ENCODE data around the gene SELENOW.
"Not testable (repeated sequence)": the region's sequence is repeated elsewhere in the genome, so short reads cannot be mapped to it uniquely, and the experiment has no call there.

Gene SELENOW

DNA sequence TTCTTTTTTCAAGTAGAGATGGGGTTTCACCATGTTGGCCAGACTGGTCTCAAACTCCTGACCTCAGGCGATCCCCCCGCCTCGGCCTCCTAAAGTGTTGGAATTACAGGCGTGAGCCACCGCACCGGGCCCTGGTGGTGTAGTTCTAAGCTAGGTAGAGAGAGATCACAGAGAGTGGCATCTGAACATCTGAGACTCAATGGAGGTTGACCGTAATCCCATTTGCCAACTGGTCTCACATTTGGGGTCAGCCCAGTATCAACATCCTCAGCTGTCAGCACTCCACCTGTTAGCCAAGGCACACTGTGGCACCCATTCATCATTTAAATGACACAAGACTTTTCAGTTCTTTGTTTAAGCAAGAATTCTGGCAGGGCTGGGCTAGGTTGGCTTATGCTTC is 8.1 kb downstream of the SELENOW start:
- no peak for DNase-seq (ENCODE audit: low read depth)

DNA sequence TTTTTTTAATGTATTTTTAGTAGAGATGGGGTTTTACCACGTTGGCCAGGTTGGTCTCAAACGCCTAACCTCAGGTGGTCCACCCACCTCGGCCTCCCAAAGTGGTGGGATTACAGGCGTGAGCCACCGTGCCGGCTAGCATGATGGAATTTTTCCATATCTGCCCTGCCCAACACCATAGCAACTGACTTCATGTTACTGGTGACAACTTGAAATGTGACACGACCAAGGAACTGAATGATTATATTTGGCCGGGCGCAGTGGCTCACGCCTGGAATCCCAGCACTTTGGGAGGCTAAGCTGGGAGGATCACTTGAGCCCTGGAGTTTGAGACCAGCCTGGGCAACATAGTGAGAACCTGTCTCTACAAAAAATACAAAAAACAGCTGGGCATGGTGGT is 8.8 kb downstream of the SELENOW start:
- not testable (repeated sequence) for DNase-seq (ENCODE audit: low read depth)

DNA sequence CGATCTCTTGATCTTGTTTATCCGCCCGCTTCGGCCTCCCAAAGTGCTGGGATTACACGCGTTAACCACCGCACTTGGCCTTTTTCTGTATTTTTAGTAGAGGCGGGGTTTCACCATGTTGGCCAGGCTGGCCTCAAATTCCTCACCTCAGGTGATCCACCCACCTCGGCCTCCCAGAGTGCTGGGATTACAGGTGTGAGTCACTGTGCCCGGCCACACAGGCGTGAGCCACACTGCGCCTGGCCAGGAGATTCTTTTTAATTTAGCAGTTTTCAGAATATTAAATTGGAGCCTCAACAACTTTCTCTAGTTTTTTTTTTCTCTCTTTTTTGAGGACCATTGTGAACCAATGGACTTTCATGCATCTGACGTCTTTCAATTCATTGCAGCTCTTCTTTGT is 11.3 kb downstream of the SELENOW start:
- DNase-seq (ENCODE audit: low read depth), result not testable (repeated sequence)

DNA sequence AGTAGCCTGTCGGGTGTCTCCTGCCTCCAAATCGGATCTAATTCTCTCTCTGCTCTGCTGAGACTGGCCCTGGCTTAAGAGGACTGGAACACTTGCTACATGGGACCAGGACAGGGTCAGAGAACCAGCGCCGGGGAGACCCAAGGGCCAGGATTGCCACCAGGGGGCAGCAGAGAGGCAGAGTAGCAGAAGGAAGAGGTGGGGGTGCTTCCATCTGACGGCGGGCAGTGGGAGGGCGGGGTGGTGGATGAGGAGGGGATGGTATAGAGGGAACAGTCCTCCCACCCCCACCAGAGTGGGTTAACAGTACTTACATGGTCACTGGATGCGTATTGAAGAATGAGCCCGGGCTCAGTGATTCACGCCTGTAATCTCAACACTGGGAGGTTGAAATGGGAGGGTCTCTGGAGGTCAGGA is 11.9 kb downstream of the SELENOW start:
- DNase-seq (ENCODE audit: low read depth), result peak; percentile 54

DNA sequence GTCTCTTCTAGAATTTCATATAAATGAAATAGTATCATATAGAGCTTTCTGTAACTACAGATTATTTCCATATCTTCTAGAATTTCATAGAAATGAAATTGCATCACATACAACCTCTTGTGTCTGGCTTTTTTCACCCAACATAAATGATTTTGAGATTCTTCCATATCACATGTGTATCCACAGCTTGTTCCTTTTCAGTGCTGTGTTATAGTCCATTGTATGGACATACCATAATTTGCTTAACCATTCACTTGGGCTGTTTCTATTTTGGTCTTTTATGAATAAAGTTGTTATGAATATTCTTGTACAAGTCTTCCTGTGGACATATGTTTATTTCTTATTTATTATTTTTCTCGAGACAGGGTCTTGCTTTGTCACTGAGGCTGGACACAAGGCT is 14.1 kb downstream of the SELENOW start:
- DNase-seq (ENCODE audit: low read depth), result no peak

DNA sequence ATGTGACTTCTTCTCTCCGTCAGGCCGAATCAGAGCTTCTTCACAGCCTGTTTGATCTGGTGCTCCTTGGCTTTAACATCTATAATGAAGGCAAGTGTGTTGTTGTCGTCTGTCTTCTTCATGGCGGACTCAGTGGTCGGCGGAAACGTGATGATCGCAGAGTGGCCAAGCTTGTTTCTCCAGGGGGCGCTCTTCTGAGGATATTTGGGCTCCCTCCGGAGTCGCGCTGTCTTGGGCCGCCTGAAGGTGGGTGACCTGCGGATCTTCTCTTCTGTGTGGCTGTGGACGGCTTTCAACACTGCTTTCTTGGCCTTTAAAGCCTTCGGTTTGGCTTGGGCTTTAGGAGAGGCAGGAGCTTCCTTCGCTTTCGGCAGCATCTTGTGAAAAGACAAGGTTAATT is 16.0 kb downstream of the SELENOW start:
- no peak for DNase-seq (ENCODE audit: low read depth)

DNA sequence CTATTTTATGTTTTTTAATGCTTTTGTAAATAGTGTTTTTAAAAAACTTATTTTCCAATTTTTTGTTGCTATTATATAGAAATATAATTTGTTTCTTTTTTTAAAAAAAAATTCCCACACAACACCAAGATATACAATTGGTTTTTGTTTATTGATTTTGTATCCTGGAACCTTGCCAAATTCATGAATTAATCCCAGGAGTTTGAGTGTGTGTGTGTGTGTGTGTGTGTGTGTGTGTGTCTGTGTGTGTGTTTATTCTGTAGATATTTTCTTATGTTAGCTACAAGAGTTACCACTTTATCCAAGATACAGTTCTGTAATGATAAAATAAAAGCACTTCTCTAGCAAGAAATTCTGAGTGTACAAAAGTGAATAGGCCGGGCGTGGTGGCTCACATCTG is 18.3 kb downstream of the SELENOW start:
- no peak for DNase-seq (ENCODE audit: low read depth)

DNA sequence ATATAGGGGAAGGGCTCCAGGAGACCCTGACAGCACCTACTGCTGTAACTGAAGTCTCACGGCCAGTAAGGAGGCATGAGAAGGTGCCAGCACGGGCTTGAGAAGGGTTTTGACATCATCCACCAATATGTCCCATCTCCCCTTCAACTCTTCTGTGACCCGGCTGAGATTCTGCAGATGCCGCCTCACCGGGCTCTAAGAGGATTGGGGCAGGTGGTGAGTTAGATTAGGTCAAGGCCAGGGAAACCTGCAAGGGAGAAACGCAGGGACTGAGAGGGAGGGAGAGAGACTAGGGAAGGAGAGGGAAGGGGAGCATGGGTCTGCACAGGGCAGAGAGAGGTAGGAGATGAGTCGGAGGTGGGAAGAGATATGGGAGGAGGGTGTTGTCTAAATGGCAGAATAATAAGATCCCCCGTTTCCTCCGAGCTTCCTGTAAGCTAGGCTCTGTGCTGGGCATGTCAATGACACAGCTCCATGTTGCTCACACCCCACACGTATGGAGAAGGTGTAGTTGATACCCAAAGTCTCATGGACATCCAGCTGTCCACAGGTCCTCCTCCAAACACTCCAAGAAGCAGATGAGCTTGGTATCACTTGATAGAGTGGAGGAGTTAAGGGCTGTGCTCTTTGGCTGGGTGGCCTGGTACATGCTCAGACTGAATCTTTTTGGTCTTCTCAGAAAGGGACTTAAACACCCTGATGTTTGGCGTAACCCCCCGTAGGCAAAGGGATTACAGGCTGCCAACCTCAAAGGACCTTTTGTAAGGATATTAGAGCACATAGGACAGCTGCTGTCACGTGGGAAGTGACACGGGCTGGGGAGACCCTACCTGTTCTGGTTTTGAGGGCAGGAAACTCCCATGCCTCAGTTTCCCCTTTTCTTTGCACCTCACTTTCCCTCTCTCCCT is 19.7 kb downstream of the SELENOW start:
- DNase-seq (ENCODE audit: low read depth), result no peak

DNA sequence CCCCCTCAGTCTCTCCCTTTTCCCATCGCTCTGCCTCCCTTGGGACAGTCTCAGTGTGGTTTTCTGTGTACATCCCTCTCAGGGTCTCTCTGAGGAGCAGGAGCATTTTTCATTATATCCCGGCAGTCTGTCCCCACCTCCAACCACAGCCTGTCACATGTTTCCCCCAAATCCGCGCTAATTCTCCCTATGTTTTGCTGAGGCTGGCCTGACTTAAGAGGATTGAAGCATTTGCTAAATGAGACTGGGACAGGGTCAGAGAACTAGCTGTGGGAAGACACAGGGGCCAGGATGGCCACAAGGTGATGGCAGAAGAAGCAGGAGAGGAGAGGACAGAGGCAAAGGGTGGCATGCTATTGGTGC is 20.4 kb downstream of the SELENOW start:
- no peak for DNase-seq (ENCODE audit: low read depth)

DNA sequence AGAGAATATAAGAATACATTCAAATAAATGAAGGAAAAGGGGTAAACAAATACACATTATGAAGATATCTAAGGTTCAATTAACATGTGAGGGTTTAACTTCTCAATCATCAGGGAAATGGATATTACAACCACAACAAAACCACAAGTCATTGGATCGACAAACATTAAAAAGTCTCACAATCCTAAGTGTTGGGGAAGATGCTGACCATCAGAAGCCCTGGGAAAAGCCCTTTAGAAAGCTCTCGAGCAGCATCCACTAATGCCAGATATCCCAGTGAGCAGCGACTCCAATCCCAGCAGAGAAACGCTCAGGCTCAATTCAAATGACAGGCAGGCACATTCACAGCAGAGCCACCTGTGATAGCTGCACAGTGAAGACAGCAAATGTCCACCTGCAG is 22.8 kb downstream of the SELENOW start:
- DNase-seq (ENCODE audit: low read depth), result no peak

DNA sequence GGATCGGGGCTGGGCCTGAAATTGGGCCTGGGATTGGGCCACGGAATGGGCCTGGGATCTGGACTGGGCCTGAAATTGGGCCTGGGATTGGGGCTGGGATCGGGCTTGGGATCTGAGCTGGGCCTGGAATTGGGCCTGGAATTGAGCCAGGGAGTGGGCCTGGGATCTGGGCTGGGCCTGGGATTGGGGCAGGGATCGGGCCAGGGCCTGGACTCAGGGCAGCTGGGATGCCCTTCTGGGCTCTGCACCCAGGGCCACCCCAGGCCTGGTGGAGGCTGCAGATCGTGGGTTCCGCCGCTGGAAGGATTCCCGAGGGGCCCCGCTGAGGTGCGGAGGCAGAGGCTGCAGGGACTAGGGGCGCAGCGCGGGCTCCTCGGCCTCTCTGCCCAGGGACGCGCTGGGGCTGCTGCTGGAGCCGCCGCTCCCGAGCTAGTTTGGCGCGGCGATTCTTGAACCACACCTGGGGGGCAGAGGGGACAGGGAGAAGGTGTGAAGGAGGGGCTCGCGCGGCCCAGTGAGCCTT is 24.1 kb downstream of the SELENOW start:
- DNase-seq (ENCODE audit: low read depth), result no peak

DNA sequence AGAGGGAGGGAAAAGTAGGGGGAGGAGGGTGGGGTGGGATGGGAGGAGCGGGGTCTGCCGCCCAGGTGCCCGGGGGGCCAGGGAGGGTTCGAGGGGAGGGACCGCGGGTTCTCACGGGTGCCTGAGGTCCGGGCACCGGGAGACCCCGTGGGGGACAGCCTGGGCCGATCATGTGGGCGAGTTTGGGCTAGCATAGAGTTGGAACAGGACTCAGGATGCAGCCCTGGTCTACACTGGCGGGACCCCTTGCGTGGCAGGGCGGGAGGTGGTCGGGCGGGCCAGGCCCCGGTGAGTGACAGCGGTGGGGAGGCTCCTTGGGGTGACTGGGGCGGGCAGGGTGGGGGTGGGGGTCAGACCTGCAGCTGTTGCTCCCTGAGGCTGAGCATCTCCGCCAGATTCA is 24.6 kb downstream of the SELENOW start:
- not testable (repeated sequence) for DNase-seq (ENCODE audit: low read depth)

DNA sequence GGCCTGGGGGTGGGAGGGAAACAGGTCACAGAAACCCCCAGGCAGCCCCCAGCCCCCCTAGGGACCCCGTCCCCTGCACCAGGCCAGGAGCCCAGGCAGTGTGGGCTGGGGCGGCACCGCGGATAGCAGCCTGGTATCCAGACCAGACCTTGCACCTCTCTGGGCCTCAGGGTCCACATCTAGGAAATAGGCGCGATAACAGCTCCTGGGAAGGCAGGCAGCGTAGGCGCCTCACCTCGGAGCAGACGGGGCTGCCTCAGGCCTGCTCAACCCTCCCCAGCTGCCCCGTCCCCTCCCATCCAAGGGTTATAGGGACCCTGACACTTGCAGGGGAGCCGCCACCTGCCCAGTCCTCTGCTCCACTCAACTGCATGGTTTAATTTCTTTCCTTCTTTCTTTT is 25.2 kb downstream of the SELENOW start:
- not testable (repeated sequence) for DNase-seq (ENCODE audit: low read depth)

DNA sequence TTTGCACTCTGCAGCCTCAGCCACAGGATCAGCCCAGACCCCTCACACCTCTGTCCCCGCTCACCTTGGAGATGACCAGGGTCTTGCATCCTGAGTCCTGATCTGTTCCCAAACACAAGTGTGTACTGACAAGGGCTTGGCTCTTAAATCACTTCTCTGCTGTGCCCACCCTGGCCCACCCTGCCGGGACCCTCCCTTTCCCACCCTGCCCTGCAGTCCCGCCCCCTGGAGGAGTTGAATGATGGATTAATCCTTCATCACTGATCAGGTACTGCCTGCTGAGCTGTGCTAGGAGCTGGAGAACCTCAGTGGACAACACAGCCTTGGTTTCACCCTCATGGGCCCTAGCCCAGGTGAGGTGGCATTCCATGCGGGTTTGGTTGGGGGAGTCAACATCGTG is 25.9 kb downstream of the SELENOW start, which contains the start of gene TPRX1:
TPRX1 (minus strand) TSS at position 101 of the 400 bp plus-strand sequence; CDS start at position 89, 12 bp downstream.
- DNase-seq (ENCODE audit: low read depth), result not testable (repeated sequence)

DNA sequence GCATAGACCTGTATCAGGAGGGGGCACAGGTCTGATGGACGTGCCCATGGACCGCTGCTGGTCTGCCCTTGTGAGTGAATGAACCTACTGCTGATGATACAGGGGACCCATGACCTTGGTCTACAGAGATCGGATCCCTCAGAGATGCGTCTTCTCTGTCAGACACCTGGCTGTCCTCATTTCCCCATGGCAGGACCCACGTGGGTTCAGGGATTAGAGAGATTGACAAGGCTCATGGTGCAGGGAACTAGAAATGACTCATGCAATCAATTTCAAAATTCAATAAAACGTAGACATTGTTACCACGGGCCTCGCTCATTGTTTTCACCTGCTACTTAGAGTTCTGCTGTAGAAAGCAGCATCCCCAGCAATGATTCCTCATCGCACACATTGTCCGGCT is 26.8 kb downstream of the SELENOW start:
- no peak for DNase-seq (ENCODE audit: low read depth)

DNA sequence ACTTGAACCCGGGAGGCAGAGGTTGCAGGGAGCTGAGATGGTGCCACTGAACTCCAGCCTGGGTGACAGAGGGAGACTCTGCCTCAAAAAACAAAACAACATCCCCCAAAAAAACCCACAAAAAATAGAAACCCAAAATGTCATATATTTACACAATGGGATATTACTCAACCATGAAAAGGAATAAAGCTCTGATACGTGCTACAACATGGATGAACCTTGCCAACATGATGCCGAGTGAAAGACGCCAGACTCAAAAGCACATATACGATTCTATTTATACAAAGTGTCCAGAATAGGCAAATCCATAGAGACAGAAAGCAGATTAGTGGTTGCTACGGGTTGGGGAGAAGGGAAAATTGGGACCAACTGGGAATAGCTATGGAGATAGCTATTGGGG is 27.9 kb downstream of the SELENOW start:
- DNase-seq (ENCODE audit: low read depth), result no peak

DNA sequence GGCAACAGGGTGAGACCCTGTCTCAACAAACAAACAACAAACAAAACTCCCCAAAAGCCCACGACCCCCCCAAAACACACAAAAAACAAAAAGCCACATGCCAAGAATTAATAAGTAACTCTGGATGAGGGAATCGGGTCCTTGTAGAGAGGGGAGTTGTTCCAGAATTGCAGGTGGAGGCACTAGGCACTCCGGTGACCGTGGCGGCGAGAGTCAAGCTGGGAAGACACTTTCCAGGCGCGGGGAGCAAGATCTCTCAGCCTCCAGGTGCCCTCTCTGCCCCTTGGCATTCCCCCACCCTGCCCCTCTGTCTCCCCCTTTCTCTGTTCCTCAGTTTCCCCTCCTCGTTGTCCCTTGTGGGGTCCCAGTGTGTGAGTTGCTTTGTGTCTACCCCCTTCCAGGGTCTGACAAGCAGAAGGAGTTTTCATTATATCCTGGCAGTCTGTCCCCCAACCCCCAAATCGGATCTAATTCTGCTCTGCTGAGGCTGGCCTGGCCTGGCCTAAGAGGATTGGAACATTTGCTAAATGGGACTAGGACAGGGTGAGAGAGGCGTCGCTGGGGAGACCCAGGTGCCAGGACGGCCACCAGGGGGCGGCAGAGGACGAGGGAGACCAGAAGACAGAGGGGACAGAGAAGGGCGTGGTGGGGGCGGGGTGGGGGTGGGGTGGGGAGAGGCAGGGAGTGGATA is 34.9 kb downstream of the SELENOW start:
- DNase-seq (ENCODE audit: low read depth), result peak; percentile 22

DNA sequence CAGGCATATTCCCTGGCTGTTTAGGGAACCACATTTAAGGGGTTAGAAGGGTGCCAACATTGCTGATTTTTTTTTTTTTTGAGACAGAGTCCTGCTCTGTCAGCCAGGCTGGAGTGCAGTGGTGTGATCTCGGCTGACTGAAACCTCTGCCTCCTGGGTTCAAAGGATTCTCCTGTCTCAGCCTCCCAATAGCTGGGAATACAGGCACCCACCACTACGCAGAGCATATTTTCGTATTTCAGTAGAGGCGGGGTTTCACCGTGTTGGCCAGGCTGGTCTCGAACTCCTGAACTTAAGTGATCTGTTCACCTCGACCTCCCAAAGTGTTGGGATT is 35.5 kb downstream of the SELENOW start:
- no peak for DNase-seq (ENCODE audit: low read depth)

DNA sequence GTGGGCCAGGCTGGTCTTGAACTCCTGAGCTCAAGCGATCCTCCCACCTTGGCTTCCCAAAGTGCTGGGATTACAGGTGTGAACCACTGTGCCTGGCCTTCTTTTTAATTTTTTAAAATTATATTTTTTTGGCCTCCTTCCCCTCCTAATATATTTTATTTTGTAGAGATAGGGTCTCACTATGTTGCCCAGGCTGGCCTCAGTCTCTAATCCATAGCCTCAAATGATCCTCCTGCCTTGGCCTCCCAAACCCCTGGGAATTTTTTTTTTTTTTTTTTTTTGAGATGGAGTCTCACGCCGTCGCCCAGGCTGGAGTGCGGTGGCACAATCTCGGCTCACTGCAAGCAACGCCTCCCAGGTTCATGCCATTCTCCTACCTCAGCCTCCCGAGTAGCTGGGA is 37.8 kb downstream of the SELENOW start:
- not testable (repeated sequence) for DNase-seq (ENCODE audit: low read depth)

DNA sequence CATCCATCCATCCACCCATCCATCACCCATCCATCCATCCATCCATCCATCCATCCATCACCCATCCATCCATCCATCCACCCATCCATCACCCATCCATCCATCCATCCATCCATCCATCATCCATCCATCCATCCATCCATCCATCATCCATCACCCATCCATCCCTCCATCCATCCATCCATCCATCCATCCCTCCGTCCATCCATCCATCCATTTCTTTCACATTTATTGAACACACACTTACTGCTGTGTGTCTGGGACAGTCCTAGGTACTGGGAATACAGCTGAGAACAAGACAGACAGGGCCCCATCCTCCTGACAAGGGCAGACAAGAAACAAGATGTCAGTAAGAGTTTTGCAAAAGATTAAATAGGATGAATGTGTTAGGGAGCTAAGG is 39.7 kb downstream of the SELENOW start:
- DNase-seq (ENCODE audit: low read depth), result not testable (repeated sequence)

DNA sequence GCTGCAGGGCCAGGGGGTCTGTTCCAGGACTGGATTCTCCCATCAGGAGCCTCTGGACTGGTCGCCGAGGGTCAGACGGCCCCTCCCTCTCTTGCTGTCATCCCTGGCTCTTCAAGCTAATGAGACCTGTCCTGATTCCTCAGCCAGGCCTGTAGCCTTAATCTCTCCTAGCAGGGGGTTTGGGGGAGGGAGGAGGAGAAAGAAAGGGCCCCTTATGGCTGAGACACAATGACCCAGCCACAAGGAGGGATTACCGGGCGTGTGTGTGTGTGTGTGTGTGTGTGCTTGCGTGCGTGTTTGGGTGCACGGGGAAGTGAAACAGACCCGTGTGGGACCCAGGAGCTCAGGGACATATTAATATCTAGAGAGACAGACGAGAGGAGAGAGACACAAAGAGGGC is 41.4 kb downstream of the SELENOW start:
- DNase-seq (ENCODE audit: low read depth), result no peak

DNA sequence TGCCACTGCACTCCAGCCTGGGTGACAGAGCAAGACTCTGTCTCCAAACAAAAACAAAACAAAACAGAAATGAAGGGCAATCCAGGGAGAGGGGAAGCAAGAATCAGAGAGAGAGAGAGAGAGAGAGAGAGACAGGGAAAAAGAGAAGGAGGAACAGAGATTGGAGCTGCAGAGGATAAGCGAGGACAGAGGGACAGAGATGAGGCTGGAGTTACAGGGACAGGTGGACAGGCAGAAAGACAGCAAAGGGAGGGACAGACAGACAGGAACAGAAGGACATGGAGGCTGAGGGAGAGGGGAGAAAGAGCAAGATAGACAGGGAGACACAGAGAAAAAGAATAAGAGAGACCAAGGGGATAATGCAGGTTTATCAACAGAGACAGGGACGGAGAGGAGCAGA is 41.9 kb downstream of the SELENOW start:
- no peak for DNase-seq (ENCODE audit: low read depth)

DNA sequence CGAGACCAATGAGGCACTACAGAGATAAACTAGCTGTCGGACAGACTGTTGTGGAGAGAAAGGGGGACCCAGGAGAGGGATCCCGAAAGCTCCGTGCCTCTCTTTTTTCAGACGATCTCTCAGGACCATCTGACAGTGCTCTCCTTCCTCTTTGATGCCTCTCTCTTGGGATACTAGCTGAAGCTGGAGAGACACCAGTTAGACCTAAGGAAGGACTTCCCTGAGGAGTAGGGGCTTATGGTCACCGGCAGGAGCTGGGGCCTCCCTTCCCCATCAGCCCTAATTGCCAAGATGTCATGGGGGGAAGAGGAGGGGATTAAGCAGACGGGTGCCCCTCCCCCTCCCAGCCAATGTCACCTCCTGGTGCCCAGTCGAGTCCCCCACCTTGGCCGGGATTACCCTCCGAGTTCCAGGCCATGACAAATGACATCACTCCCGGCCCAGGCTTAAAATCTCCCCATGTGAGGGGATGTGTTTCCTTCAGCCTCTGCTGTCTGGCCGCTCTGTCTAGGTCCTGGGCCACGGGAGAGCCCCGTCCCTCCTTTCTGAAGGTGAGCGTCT is 43.0 kb downstream of the SELENOW start, which contains the start of gene CRX:
CRX (plus strand) TSS at position 478 of the 561 bp plus-strand sequence. CDS start 12,507 bp downstream, outside the sequence.
- DNase-seq (ENCODE audit: low read depth), result no peak

All from fibroblast of gingiva (primary cell).